Measurements from ENCODE around the gene RAPGEF3. TPM values are rescaled to one million over a fixed set of nuclear protein-coding genes. Genes with fewer than 3 reads are reported as not detected.

RAPGEF3 gene
- total and polyA plus RNA-seq, 9 of the 15 experiments (the other 6 are each of a cell fraction or from before 2014, with no cell fraction given) = 0.03 to 0.78 (median 0.37) TPM; not detected in 1

DNA sequence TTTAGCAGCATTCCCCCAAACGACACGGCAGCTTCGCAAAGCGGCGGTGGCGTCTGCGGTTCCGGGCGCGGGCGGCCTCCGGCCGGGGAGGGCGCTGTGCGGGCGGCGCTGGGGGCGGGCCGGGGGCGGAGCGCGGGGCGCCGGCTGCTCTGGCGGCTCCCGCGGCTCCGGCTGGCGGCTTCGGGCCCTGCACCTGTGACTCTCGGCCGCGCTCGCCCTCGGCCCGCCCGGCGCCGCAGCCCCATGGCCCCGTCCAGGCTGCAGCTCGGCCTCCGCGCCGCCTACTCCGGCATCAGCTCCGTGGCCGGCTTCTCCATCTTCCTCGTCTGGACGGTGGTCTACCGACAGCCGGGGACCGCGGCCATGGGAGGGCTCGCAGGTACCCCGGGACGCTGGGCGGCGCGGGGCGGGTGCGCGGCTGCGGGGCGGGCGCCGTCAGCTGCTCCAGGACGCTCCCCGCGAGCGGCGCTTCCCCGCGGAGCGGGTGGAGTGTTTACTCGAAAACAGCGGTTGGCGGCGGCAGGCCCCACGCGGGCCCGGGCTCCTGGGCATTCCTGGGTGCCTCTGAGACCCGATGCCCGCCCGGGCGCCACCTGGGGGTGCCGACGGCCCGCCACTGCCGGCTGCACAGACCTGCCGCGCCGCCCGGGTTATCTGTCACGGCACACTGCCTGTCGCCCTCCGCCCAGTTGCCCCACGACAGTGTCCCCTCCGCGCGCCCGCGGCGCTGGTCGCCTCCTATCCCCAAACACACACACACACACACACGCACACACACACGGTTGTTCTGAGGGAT is 14.6 kb upstream of the RAPGEF3 start, which contains the start of gene SLC48A1 (continued):
- TF ChIP-seq, protein P1, sequence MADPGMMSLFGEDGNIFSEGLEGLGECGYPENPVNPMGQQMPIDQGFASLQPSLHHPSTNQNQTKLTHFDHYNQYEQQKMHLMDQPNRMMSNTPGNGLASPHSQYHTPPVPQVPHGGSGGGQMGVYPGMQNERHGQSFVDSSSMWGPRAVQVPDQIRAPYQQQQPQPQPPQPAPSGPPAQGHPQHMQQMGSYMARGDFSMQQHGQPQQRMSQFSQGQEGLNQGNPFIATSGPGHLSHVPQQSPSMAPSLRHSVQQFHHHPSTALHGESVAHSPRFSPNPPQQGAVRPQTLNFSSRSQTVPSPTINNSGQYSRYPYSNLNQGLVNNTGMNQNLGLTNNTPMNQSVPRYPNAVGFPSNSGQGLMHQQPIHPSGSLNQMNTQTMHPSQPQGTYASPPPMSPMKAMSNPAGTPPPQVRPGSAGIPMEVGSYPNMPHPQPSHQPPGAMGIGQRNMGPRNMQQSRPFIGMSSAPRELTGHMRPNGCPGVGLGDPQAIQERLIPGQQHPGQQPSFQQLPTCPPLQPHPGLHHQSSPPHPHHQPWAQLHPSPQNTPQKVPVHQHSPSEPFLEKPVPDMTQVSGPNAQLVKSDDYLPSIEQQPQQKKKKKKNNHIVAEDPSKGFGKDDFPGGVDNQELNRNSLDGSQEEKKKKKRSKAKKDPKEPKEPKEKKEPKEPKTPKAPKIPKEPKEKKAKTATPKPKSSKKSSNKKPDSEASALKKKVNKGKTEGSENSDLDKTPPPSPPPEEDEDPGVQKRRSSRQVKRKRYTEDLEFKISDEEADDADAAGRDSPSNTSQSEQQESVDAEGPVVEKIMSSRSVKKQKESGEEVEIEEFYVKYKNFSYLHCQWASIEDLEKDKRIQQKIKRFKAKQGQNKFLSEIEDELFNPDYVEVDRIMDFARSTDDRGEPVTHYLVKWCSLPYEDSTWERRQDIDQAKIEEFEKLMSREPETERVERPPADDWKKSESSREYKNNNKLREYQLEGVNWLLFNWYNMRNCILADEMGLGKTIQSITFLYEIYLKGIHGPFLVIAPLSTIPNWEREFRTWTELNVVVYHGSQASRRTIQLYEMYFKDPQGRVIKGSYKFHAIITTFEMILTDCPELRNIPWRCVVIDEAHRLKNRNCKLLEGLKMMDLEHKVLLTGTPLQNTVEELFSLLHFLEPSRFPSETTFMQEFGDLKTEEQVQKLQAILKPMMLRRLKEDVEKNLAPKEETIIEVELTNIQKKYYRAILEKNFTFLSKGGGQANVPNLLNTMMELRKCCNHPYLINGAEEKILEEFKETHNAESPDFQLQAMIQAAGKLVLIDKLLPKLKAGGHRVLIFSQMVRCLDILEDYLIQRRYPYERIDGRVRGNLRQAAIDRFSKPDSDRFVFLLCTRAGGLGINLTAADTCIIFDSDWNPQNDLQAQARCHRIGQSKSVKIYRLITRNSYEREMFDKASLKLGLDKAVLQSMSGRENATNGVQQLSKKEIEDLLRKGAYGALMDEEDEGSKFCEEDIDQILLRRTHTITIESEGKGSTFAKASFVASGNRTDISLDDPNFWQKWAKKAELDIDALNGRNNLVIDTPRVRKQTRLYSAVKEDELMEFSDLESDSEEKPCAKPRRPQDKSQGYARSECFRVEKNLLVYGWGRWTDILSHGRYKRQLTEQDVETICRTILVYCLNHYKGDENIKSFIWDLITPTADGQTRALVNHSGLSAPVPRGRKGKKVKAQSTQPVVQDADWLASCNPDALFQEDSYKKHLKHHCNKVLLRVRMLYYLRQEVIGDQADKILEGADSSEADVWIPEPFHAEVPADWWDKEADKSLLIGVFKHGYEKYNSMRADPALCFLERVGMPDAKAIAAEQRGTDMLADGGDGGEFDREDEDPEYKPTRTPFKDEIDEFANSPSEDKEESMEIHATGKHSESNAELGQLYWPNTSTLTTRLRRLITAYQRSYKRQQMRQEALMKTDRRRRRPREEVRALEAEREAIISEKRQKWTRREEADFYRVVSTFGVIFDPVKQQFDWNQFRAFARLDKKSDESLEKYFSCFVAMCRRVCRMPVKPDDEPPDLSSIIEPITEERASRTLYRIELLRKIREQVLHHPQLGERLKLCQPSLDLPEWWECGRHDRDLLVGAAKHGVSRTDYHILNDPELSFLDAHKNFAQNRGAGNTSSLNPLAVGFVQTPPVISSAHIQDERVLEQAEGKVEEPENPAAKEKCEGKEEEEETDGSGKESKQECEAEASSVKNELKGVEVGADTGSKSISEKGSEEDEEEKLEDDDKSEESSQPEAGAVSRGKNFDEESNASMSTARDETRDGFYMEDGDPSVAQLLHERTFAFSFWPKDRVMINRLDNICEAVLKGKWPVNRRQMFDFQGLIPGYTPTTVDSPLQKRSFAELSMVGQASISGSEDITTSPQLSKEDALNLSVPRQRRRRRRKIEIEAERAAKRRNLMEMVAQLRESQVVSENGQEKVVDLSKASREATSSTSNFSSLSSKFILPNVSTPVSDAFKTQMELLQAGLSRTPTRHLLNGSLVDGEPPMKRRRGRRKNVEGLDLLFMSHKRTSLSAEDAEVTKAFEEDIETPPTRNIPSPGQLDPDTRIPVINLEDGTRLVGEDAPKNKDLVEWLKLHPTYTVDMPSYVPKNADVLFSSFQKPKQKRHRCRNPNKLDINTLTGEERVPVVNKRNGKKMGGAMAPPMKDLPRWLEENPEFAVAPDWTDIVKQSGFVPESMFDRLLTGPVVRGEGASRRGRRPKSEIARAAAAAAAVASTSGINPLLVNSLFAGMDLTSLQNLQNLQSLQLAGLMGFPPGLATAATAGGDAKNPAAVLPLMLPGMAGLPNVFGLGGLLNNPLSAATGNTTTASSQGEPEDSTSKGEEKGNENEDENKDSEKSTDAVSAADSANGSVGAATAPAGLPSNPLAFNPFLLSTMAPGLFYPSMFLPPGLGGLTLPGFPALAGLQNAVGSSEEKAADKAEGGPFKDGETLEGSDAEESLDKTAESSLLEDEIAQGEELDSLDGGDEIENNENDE (IDR thresholded peaks at IDR 0.05; ENCODE audit: low read depth, low read length) = no peak
- TF ChIP-seq, protein P2, sequence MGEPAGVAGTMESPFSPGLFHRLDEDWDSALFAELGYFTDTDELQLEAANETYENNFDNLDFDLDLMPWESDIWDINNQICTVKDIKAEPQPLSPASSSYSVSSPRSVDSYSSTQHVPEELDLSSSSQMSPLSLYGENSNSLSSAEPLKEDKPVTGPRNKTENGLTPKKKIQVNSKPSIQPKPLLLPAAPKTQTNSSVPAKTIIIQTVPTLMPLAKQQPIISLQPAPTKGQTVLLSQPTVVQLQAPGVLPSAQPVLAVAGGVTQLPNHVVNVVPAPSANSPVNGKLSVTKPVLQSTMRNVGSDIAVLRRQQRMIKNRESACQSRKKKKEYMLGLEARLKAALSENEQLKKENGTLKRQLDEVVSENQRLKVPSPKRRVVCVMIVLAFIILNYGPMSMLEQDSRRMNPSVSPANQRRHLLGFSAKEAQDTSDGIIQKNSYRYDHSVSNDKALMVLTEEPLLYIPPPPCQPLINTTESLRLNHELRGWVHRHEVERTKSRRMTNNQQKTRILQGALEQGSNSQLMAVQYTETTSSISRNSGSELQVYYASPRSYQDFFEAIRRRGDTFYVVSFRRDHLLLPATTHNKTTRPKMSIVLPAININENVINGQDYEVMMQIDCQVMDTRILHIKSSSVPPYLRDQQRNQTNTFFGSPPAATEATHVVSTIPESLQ (CRISPR knock-in tag; IDR thresholded peaks at IDR 0.05) = no peak
- peak; percentile 79 for TF ChIP-seq RBFOX2 (IDR thresholded peaks at IDR 0.05; ENCODE audit: low read depth, low read length)
- no peak for TF ChIP-seq ZNF77 (CRISPR knock-in tag; IDR thresholded peaks at IDR 0.05)
- 0 out of 2 replicates have a peak, but pooled peaks have one; percentile 25 for TF ChIP-seq NCOR1 (IDR thresholded peaks at IDR 0.05)
- TF ChIP-seq, protein P3, sequence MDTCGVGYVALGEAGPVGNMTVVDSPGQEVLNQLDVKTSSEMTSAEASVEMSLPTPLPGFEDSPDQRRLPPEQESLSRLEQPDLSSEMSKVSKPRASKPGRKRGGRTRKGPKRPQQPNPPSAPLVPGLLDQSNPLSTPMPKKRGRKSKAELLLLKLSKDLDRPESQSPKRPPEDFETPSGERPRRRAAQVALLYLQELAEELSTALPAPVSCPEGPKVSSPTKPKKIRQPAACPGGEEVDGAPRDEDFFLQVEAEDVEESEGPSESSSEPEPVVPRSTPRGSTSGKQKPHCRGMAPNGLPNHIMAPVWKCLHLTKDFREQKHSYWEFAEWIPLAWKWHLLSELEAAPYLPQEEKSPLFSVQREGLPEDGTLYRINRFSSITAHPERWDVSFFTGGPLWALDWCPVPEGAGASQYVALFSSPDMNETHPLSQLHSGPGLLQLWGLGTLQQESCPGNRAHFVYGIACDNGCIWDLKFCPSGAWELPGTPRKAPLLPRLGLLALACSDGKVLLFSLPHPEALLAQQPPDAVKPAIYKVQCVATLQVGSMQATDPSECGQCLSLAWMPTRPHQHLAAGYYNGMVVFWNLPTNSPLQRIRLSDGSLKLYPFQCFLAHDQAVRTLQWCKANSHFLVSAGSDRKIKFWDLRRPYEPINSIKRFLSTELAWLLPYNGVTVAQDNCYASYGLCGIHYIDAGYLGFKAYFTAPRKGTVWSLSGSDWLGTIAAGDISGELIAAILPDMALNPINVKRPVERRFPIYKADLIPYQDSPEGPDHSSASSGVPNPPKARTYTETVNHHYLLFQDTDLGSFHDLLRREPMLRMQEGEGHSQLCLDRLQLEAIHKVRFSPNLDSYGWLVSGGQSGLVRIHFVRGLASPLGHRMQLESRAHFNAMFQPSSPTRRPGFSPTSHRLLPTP (IDR thresholded peaks at IDR 0.05; ENCODE audit: borderline replicate concordance, extremely low read depth, insufficient read length) = no peak
- TF ChIP-seq HDAC6 (IDR thresholded peaks at IDR 0.05; ENCODE audit: low read depth, low read length) = no peak
- TF ChIP-seq POLR2G (IDR thresholded peaks at IDR 0.05; ENCODE audit: low read depth, low read length) = peak; percentile 82
- TF ChIP-seq, protein P4, sequence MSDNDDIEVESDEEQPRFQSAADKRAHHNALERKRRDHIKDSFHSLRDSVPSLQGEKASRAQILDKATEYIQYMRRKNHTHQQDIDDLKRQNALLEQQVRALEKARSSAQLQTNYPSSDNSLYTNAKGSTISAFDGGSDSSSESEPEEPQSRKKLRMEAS (CRISPR knock-in tag; IDR thresholded peaks at IDR 0.05) = no peak; the same call in 1 of the 2 replicates
